Spleen (tissue), 11 donors: ENCODE data around the gene LRP1. TPM values are rescaled to one million over a fixed set of nuclear protein-coding genes. Genes with fewer than 3 reads are reported as not detected.

Source experiments
- DNase-seq: peaks from one replicate; pipeline ENCODE4 v3.0.0-alpha.2; 2020
- H3K27ac ChIP-seq, 8 donors: fragments of 200-600 bp; sonication (generic) in 7 of 8; 1 replicate in 4 of 8; 2 replicates in 4 of 8; pipeline versions ENCODE4 v1.5.0 to v1.8.0; 2016 to 2021; ENCODE audit warnings: inconsistent platforms in 4 of 8, mild to moderate bottlenecking in 4 of 8, moderate library complexity in 1 of 8
- H3K27me3 ChIP-seq, 7 donors: fragments of 200-600 bp; sonication (generic) in 6 of 7; replicated peaks in 1 of 7; 1 replicate in 4 of 7; 2 replicates in 3 of 7; pipeline versions ENCODE4 v1.5.0 to v1.8.0; 2016 to 2021; ENCODE audit warnings: inconsistent platforms in 3 of 7, mild to moderate bottlenecking in 1 of 7
- H3K36me3 ChIP-seq, 6 donors: fragments of 200-600 bp; sonication (generic) in 5 of 6; 1 replicate in 4 of 6; 2 replicates in 2 of 6; pipeline versions ENCODE4 v1.5.0 to v1.8.0; 2016 to 2021; ENCODE audit warnings: inconsistent platforms in 2 of 6
- H3K4me1 ChIP-seq, 6 donors: fragments of 200-600 bp; sonication (generic) in 5 of 6; 1 replicate in 3 of 6; 2 replicates in 3 of 6; pipeline versions ENCODE4 v1.5.0 to v1.8.0; 2016 to 2021; ENCODE audit warnings: inconsistent platforms in 3 of 6
- H3K4me3 ChIP-seq, 8 donors: fragments of 200-600 bp; sonication (generic) in 7 of 8; 1 replicate in 4 of 8; 2 replicates in 4 of 8; pipeline versions ENCODE4 v1.5.0 to v1.8.0; 2016 to 2021; ENCODE audit warnings: inconsistent platforms in 4 of 8, mild to moderate bottlenecking in 4 of 8, moderate library complexity in 2 of 8
- H3K9me3 ChIP-seq, 8 donors: fragments of 200-600 bp; sonication (generic) in 7 of 8; 1 replicate in 4 of 8; 2 replicates in 4 of 8; pipeline versions ENCODE4 v1.5.0 to v1.8.0; 2016 to 2021; ENCODE audit warnings: inconsistent platforms in 4 of 8
- POLR2A ChIP-seq, 3 donors: fragments of 450-650 bp; IDR thresholded peaks; one replicate each; pipeline ENCODE4 v1.5.1; 2017; ENCODE audit warnings: antibody characterized with exemption in 3 of 3, mild to moderate bottlenecking in 1 of 3
- POLR2AphosphoS5 ChIP-seq, 3 donors: sonication (generic); formaldehyde crosslinking; IDR thresholded peaks; one replicate each; pipeline ENCODE4 v1.5.1; 2017; ENCODE audit warnings: antibody characterized with exemption in 3 of 3
- WGBS, 5 donors: extraction: QIAGEN DNeasy Blood & Tissue Kit in 3 of 5; methylation state at CpG; one replicate each; pipeline versions ENCODE4 v1.1.5 to v1.1.7; 2013 to 2018; 5-methylcytosine and 5-hydroxymethylcytosine counted together
- intact Hi-C: fragments of 100-400 bp; cut with DNase I; formaldehyde crosslinking; loops from one replicate; pipeline ENCODE4 v1.15.0; 2023; ENCODE audit warnings: low total_unique reads
- polyA plus RNA-seq, 3 donors: library from polyadenylated mRNA; stranded (reverse); fragments of 200-250 nt; gene quantifications; one replicate each; pipeline ENCODE4 v1.2.1, GENCODE V29; 2013
- total RNA-seq, 7 donors: library from RNA; depleted of rRNA in 3 of 7; stranded (reverse); fragments of >200 nt in 3 of 7; fragmentation: NEBNext Ultra II Directional in 4 of 7; extraction: Animal tissue kit (Norgen Biotek cat#: 25700) in 4 of 7; gene quantifications; one replicate each; pipeline versions ENCODE4 v1.1.0 to v1.2.1, GENCODE V29; 2016 to 2021
- TF ChIP-seq, protein P1 (sequence below), 11 experiments: fragments of 200-600 bp in 7 of 11; fragments of 450-650 bp in 4 of 11; sonication (generic) in 4 of 11; IDR thresholded peaks in 8 of 11; conservative IDR thresholded peaks in 3 of 11; 1 replicate in 7 of 11; 2 replicates in 4 of 11; pipeline versions ENCODE4 v1.4.0 to v1.8.0; 2016 to 2021; ENCODE audit warnings: antibody characterized with exemption in 11 of 11, inconsistent platforms in 4 of 11, mild to moderate bottlenecking in 1 of 11
- donor health status: healthy with polysubstance abuse.
- donor health status: DM: no; HTN: no; CAD: no; lungs with moderate emphysema.
- donor health status: DM: no; HTN: no; CAD: no.
- donor health status: Bipolar disorder and iron deficiency.
- donor health status: healthy.
- donor health status: DM: no; HTN: no; CAD: no.
- donor health status: DM: yes; HTN: yes; CAD: no.

LRP1 gene
- total and polyA plus RNA-seq, 10 donors: 8.9 to 216 (median 159) TPM

DNA sequence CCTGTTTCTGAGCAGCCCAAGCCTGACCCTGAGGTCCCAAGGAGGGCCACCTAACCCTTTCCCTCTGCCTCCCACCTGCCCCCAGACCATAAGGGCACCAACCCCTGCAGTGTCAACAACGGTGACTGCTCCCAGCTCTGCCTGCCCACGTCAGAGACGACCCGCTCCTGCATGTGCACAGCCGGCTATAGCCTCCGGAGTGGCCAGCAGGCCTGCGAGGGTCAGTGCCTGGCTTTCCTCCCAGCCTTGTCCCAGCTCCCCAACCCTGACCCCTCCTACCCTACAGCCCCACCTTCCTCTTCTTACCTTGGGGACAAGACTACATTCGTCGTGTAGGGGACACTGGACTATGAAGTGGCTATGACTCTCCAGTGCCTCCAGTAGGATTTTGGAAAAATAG is 52.8 kb downstream of the LRP1 start:
- Histone ChIP-seq H3K9me3 (no peaks in the 10 kb centered on the region), H3K27ac (no peak overlapping the region), H3K4me3 (no peak overlapping the region), H3K4me1 (peaks cover 0 to 6% (median 0%) of the 10 kb centered on the region in 6 donors), H3K27me3 (no peaks in the 10 kb centered on the region), H3K36me3 (peaks cover 0 to 85% (median 15%) of the 10 kb centered on the region in 6 donors)
- 79 to 88% (median 87%) methylated on average over 8 to 9 of the region's 9 CpGs for WGBS, 5 donors
- intact Hi-C loops: loop anchor here (5.0 kb wide), 1 partner anchor 59 kb away; no protein-coding TSS in a partner anchor
- TF ChIP-seq POLR2AphosphoS5 (IDR thresholded peaks at IDR 0.05): peak in 1 of 3 donors; percentile 4
- no peak for TF ChIP-seq POLR2A (IDR thresholded peaks at IDR 0.05)
- TF ChIP-seq, protein P1, sequence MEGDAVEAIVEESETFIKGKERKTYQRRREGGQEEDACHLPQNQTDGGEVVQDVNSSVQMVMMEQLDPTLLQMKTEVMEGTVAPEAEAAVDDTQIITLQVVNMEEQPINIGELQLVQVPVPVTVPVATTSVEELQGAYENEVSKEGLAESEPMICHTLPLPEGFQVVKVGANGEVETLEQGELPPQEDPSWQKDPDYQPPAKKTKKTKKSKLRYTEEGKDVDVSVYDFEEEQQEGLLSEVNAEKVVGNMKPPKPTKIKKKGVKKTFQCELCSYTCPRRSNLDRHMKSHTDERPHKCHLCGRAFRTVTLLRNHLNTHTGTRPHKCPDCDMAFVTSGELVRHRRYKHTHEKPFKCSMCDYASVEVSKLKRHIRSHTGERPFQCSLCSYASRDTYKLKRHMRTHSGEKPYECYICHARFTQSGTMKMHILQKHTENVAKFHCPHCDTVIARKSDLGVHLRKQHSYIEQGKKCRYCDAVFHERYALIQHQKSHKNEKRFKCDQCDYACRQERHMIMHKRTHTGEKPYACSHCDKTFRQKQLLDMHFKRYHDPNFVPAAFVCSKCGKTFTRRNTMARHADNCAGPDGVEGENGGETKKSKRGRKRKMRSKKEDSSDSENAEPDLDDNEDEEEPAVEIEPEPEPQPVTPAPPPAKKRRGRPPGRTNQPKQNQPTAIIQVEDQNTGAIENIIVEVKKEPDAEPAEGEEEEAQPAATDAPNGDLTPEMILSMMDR (IDR thresholded peaks at IDR 0.05 in 8 of 11, conservative IDR thresholded peaks at IDR 0.05 in 3 of 11): no peak
- no peak for DNase-seq

DNA sequence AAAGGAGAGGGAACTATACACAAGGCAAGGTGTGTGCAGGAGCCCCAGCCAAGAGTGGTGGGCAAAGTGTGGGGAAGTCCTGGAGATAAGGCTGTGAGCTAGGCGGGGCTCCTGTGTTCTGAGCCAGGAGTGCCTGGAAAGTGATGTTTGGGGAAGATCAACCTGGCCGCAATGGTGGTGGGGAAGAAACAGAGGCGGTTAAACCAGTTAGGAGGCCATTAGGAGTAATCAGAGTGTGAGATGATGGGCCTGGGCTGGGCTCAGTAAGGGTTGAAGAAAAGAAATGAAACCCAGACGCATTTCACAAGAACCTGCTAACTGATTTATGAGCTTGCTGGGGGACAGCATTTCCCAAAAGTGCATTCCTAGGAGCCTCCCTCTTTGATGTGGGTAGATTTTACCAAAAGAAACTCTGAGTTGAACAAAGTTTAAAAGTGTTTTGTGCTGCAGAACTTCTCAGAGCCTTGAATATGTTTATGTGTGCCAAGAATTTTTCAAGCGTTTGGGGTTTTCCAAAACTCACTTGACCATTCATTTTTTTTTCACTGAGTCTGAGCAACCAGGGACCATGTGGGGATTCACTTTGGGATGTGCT is 53.4 kb downstream of the LRP1 start:
- no peak for DNase-seq
- peaks cover 0 to 6% (median 0%) of the 10 kb centered on the region in 6 donors for H3K4me1 ChIP-seq
- no peak overlapping the region for H3K27ac ChIP-seq
- TF ChIP-seq, protein P1 (IDR thresholded peaks at IDR 0.05 in 8 of 11, conservative IDR thresholded peaks at IDR 0.05 in 3 of 11): no peak
- TF ChIP-seq POLR2A (IDR thresholded peaks at IDR 0.05) (no peak), POLR2AphosphoS5 (IDR thresholded peaks at IDR 0.05) (no peak)
- WGBS, 5 donors: 77 to 88% (median 82%) methylated on average over 5 of the region's 5 CpGs
- peaks cover 0 to 85% (median 15%) of the 10 kb centered on the region in 6 donors for H3K36me3 ChIP-seq
- no peaks in the 10 kb centered on the region for H3K27me3 ChIP-seq
- H3K9me3 ChIP-seq: no peaks in the 10 kb centered on the region
- intact Hi-C loops: loop anchor here (5.0 kb wide), 1 partner anchor 59 kb away; no protein-coding TSS in a partner anchor
- no peak overlapping the region for H3K4me3 ChIP-seq

DNA sequence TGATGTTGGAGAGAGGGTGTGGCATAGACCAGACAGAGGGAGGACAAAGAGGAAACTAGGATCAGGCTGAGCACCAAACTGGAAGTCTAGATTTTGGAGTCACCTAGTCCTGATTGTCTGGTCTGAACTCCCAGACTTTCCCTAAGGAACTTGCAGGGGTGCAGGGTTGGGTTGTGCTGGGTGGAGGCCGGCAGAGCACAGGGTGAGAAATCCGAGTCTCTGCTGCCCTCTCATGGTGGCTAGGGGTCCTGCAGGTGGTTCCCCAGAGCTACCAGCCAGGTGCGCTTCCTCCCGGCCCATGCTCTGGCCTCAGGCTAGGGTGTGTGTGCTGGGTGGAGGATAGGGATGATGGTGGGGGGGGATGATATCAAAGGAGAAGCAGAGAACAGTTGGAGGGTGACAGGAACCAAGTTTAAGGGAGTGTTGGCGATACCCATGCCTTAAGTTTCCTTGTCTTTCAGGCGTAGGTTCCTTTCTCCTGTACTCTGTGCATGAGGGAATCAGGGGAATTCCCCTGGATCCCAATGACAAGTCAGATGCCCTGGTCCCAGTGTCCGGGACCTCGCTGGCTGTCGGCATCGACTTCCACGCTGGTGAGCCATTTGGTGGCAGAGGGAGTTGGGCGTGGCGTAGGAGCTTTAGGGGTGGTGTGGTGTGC is 54.8 kb downstream of the LRP1 start:
- DNase-seq: peak; percentile 91
- intact Hi-C loops: loop anchor here (5.0 kb wide), 1 partner anchor 61 kb away; no protein-coding TSS in a partner anchor
- Histone ChIP-seq H3K36me3 (peaks cover 0 to 85% (median 14%) of the 10 kb centered on the region in 6 donors), H3K27me3 (no peaks in the 10 kb centered on the region), H3K27ac (no peak overlapping the region), H3K4me1 (peaks cover 0 to 6% (median 0%) of the 10 kb centered on the region in 6 donors), H3K9me3 (no peaks in the 10 kb centered on the region), H3K4me3 (no peak overlapping the region)
- 46 to 66% (median 52%) methylated on average over 13 of the region's 13 CpGs for WGBS, 5 donors
- TF ChIP-seq, protein P1 (IDR thresholded peaks at IDR 0.05 in 8 of 11, conservative IDR thresholded peaks at IDR 0.05 in 3 of 11): peak; percentile 86 to 97 (median 94)
- no peak for TF ChIP-seq POLR2A (IDR thresholded peaks at IDR 0.05)
- TF ChIP-seq POLR2AphosphoS5 (IDR thresholded peaks at IDR 0.05): peak; percentile 34 to 53 (median 40)
